T-cell (primary cell): Measurements from ENCODE around the gene LAMA5. TPM values are rescaled to one million over a fixed set of nuclear protein-coding genes. Genes with fewer than 3 reads are reported as not detected.

Experiments used
- ATAC-seq, 4 experiments: fragments of 200-7000 bp in 3 of 4; fragments of 150-1000 bp in 1 of 4; cut with Tn5 transposase; replicated peaks in 1 of 4; 1 replicate in 3 of 4; 2 replicates in 1 of 4; pipeline ENCODE4 v1.10.0; 2021; ENCODE audit warnings: moderate library complexity in 3 of 4, mild to moderate bottlenecking in 2 of 4, moderate number of reproducible peaks in 1 of 4
- CTCF ChIA-PET, 2 donors: fragments of 300-600 bp; sonication (Branson Sonifier 250); formaldehyde crosslinking; loops; one replicate each; lab custom pipeline; 2022; ENCODE audit warnings: antibody characterized with exemption in 2 of 2; lab: Charles Lee
- POLR2A ChIA-PET, 2 donors: fragments of 300-600 bp; sonication (Branson Sonifier 250); formaldehyde crosslinking; loops; one replicate each; lab custom pipeline; 2022; ENCODE audit warnings: antibody characterized with exemption in 2 of 2; lab: Charles Lee
- DNase-seq, 35 experiments: peaks; one replicate each; pipeline versions ENCODE4 v3.0.0 to v3.0.0-alpha.2; 2013 to 2023
- H3K27ac ChIP-seq: one replicate; pipeline ENCODE4 v1.5.1; 2013; ENCODE audit warnings: low read length
- H3K27me3 ChIP-seq, 2 experiments: replicated peaks in 1 of 2; 1 replicate in 1 of 2; 2 replicates in 1 of 2; pipeline versions ENCODE4 v1.6.1 to v1.7.0; 2013; ENCODE audit warnings: low read length in 1 of 2, mixed read lengths in 1 of 2; ENCODE audit not compliant: control insufficient read depth in 2 of 2, insufficient read depth in 2 of 2; ENCODE audit errors: extremely low read depth in 1 of 2
- H3K36me3 ChIP-seq, 2 donors: 1 replicate in 1 of 2; 2 replicates in 1 of 2; pipeline versions ENCODE4 v1.6.1 to v1.7.0; 2013; ENCODE audit warnings: low read length in 1 of 2; ENCODE audit not compliant: control insufficient read depth in 2 of 2, insufficient read depth in 1 of 2; ENCODE audit errors: extremely low read depth in 1 of 2
- H3K4me1 ChIP-seq, 2 experiments: 1 replicate in 1 of 2; 2 replicates in 1 of 2; pipeline versions ENCODE4 v1.6.1 to v1.7.0; 2013; ENCODE audit warnings: low read length in 2 of 2, mixed read lengths in 1 of 2; ENCODE audit not compliant: insufficient read depth in 2 of 2, control insufficient read depth in 1 of 2; ENCODE audit errors: extremely low read depth in 1 of 2
- H3K4me3 ChIP-seq, 2 donors: 1 replicate in 1 of 2; 2 replicates in 1 of 2; pipeline versions ENCODE4 v1.5.1 to v1.7.0; 2013; ENCODE audit warnings: mild to moderate bottlenecking in 2 of 2, low read length in 1 of 2, moderate library complexity in 1 of 2; ENCODE audit not compliant: control insufficient read depth in 1 of 2; ENCODE audit errors: extremely low read depth in 1 of 2
- H3K9me3 ChIP-seq: 2 replicates; pipeline ENCODE4 v1.7.0; 2013
- H3K27ac Mint-ChIP-seq, 2 donors: one replicate each; pipeline ENCODE4 v1.8.0; 2020 to 2021; ENCODE audit warnings: mild to moderate bottlenecking in 2 of 2, mixed read lengths in 2 of 2
- H3K27me3 Mint-ChIP-seq, 2 donors: one replicate each; pipeline ENCODE4 v1.8.0; 2021 to 2022; ENCODE audit warnings: mixed read lengths in 2 of 2
- H3K36me3 Mint-ChIP-seq: one replicate; pipeline ENCODE4 v1.8.0; 2021; ENCODE audit warnings: mixed read lengths
- H3K4me1 Mint-ChIP-seq, 3 donors: one replicate each; pipeline ENCODE4 v1.8.0; 2020 to 2022; ENCODE audit warnings: mixed read lengths in 3 of 3, mild to moderate bottlenecking in 1 of 3
- H3K4me3 Mint-ChIP-seq, 3 donors: one replicate each; pipeline ENCODE4 v1.8.0; 2020 to 2022; ENCODE audit warnings: mild to moderate bottlenecking in 3 of 3, mixed read lengths in 3 of 3, moderate library complexity in 3 of 3
- H3K9me3 Mint-ChIP-seq, 3 donors: one replicate each; pipeline ENCODE4 v1.8.0; 2020 to 2022; ENCODE audit warnings: mixed read lengths in 3 of 3
- WGBS: methylation state at CpG from one replicate; pipeline ENCODE4 v1.1.5; 2013; ENCODE audit warnings: missing lambda C conversion rate; ENCODE audit not compliant: insufficient coverage; 5-methylcytosine and 5-hydroxymethylcytosine counted together
- total RNA-seq, 35 experiments: library from RNA in 6 of 35; stranded (reverse) in 6 of 35; fragments of 120-200 nt in 1 of 35; gene quantifications; one replicate each; pipeline versions ENCODE4 v1.2.1 to v1.2.4 and lab custom pipeline; 2013 to 2026

Gene LAMA5
- total RNA-seq, 5 donors from 2014 or later (not counting 1 experiment from before 2014, with no cell fraction given), result 0.48 to 4.3 (median 3.0) TPM

- H3K4me1 ChIP-seq, result peaks cover 5 to 36% of the 10 kb centered on the region in 2 experiments
- ChIA-PET CTCF (no interaction called here), POLR2A (interaction anchor here in 1 of 2 donors (0.6 kb wide), 1 partner anchor 17 kb away, joined by 3 read pairs; no protein-coding TSS in a partner anchor)
- no peak overlapping the region for H3K27ac Mint-ChIP-seq
- peaks cover 19 to 22% (median 21%) of the 10 kb centered on the region in 3 donors for H3K4me1 Mint-ChIP-seq
- no peaks in the 10 kb centered on the region for H3K27me3 Mint-ChIP-seq
- WGBS, result 97% methylated on average over 37 of the region's 42 CpGs
- H3K4me3 ChIP-seq, result no peak overlapping the region
- peaks cover 0 to 2% of the 10 kb centered on the region in 2 experiments for H3K27me3 ChIP-seq
- DNase-seq (no peak), ATAC-seq (no peak)
- no peak overlapping the region for H3K4me3 Mint-ChIP-seq
- H3K27ac ChIP-seq, result no peak overlapping the region
- H3K9me3 Mint-ChIP-seq, result no peaks in the 10 kb centered on the region
- H3K36me3 ChIP-seq, result peaks cover 22 to 52% of the 10 kb centered on the region in 2 donors
- H3K36me3 Mint-ChIP-seq, result peaks cover 15% of the 10 kb centered on the region
- no peaks in the 10 kb centered on the region for H3K9me3 ChIP-seq
Measured at GRCh38 chr20:62307226-62308101, 59.6 kb downstream of the LAMA5 start.

GRCh38 chr20:62306414-62307187 lies 60.5 kb downstream of the LAMA5 start:
- peaks cover 0 to 2% of the 10 kb centered on the region in 2 experiments for H3K27me3 ChIP-seq
- H3K9me3 Mint-ChIP-seq, result no peaks in the 10 kb centered on the region
- ATAC-seq (no peak), DNase-seq (no peak)
- H3K27ac Mint-ChIP-seq, result no peak overlapping the region
- no peak overlapping the region for H3K27ac ChIP-seq
- CTCF ChIA-PET, result no interaction called here
- H3K4me1 ChIP-seq, result peaks cover 5 to 45% of the 10 kb centered on the region in 2 experiments
- WGBS, result 97% methylated on average over 24 of the region's 27 CpGs
- peaks cover 25 to 26% (median 25%) of the 10 kb centered on the region in 3 donors for H3K4me1 Mint-ChIP-seq
- H3K4me3 Mint-ChIP-seq, result no peak overlapping the region
- no peaks in the 10 kb centered on the region for H3K27me3 Mint-ChIP-seq
- peaks cover 22 to 52% of the 10 kb centered on the region in 2 donors for H3K36me3 ChIP-seq
- POLR2A ChIA-PET, result interaction anchor here in 1 of 2 donors (0.6 kb wide), 1 partner anchor 16 kb away, joined by 3 read pairs; no protein-coding TSS in a partner anchor
- no peaks in the 10 kb centered on the region for H3K9me3 ChIP-seq
- H3K4me3 ChIP-seq, result no peak overlapping the region
- H3K36me3 Mint-ChIP-seq, result peaks cover 15% of the 10 kb centered on the region

- DNase-seq, result no peak
- Mint-ChIP-seq H3K9me3 (no peaks in the 10 kb centered on the region), H3K4me3 (peak overlapping the region; percentile 50 to 97 (median 57)), H3K27ac (no peak overlapping the region), H3K4me1 (peaks cover 29 to 32% (median 29%) of the 10 kb centered on the region in 3 donors), H3K27me3 (no peaks in the 10 kb centered on the region), H3K36me3 (peaks cover 15% of the 10 kb centered on the region)
- ATAC-seq, result no peak
- Histone ChIP-seq H3K4me1 (peaks cover 5 to 49% of the 10 kb centered on the region in 2 experiments), H3K27me3 (peaks cover 0 to 2% of the 10 kb centered on the region in 2 experiments), H3K27ac (no peak overlapping the region), H3K4me3 (no peak overlapping the region), H3K36me3 (peaks cover 22 to 52% of the 10 kb centered on the region in 2 donors), H3K9me3 (no peaks in the 10 kb centered on the region)
- CTCF ChIA-PET, result no interaction called here
- WGBS, result 90% methylated on average over 29 of the region's 33 CpGs
- POLR2A ChIA-PET, result no interaction called here
Measured at GRCh38 chr20:62305765-62306413, 61.2 kb downstream of the LAMA5 start.

GRCh38 chr20:62305149-62305764 lies 61.9 kb downstream of the LAMA5 start:
- Mint-ChIP-seq H3K4me3 (peak overlapping the region; percentile 85 to 97 (median 86)), H3K4me1 (peaks cover 29 to 32% (median 29%) of the 10 kb centered on the region in 3 donors), H3K27me3 (no peaks in the 10 kb centered on the region), H3K27ac (no peak overlapping the region), H3K9me3 (no peaks in the 10 kb centered on the region), H3K36me3 (peaks cover 15% of the 10 kb centered on the region)
- Histone ChIP-seq H3K4me3 (no peak overlapping the region), H3K27ac (no peak overlapping the region), H3K36me3 (peaks cover 22 to 52% of the 10 kb centered on the region in 2 donors), H3K27me3 (peaks cover 0 to 2% of the 10 kb centered on the region in 2 experiments), H3K4me1 (peaks cover 5 to 49% of the 10 kb centered on the region in 2 experiments), H3K9me3 (no peaks in the 10 kb centered on the region)
- WGBS, result 84% methylated on average over 15 of the region's 18 CpGs
- CTCF ChIA-PET, result no interaction called here
- POLR2A ChIA-PET, result no interaction called here
- ATAC-seq (no peak), DNase-seq (no peak)

GRCh38 chr20:62304331-62305148 lies 62.6 kb downstream of the LAMA5 start:
- Histone ChIP-seq H3K4me3 (peak overlapping the region; percentile 76 to 83), H3K27ac (no peak overlapping the region)

More at GRCh38 chr20:62304331-62305148, 62.6 kb downstream of the LAMA5 start:
- WGBS, result 87% methylated on average over 24 of the region's 29 CpGs
- ATAC-seq (no peak), DNase-seq (no peak)
- Mint-ChIP-seq H3K4me3 (peak overlapping the region; percentile 85 to 97 (median 86)), H3K9me3 (no peaks in the 10 kb centered on the region), H3K36me3 (peaks cover 15% of the 10 kb centered on the region), H3K27ac (peak overlapping the region; percentile 74 to 89), H3K27me3 (no peaks in the 10 kb centered on the region), H3K4me1 (peaks cover 29 to 32% (median 29%) of the 10 kb centered on the region in 3 donors)
- ChIA-PET POLR2A (no interaction called here), CTCF (no interaction called here)
- peaks cover 0 to 2% of the 10 kb centered on the region in 2 experiments for H3K27me3 ChIP-seq
- no peaks in the 10 kb centered on the region for H3K9me3 ChIP-seq
- H3K36me3 ChIP-seq, result peaks cover 22 to 52% of the 10 kb centered on the region in 2 donors
- peaks cover 5 to 49% of the 10 kb centered on the region in 2 experiments for H3K4me1 ChIP-seq
